HCT116 (cell line): ENCODE results near the gene SYNDIG1. TPM values are rescaled to one million over a fixed set of nuclear protein-coding genes. Genes with fewer than 3 reads are reported as not detected.

Source experiments
- ATAC-seq: fragments of 200-7000 bp; cut with Tn5 transposase; 2 replicates; pipeline ENCODE4 v1.9.1; 2020; ENCODE audit warnings: mild to moderate bottlenecking, moderate library complexity
- BruUV-seq: library from RNA; stranded (reverse); fragments of 400-500 nt; replicated peaks from 2 replicates; lab custom pipeline; 2021; lab: Mats Ljungman, UMichigan
- CTCF ChIA-PET: fragments of 300-600 bp; sonication (Branson Sonifier 250); formaldehyde crosslinking; loops from one replicate; lab custom pipeline; 2021; ENCODE audit warnings: antibody characterized with exemption; lab: Charles Lee
- POLR2A ChIA-PET: fragments of 300-600, 350-600 bp; sonication (Branson Sonifier 250); formaldehyde crosslinking; loops from one replicate; lab custom pipeline; 2021; ENCODE audit warnings: antibody characterized with exemption; lab: Charles Lee
- RAD21 ChIA-PET, 2 experiments: fragments of 300-600 bp; sonication (Branson Sonifier 250); formaldehyde crosslinking; loops; one replicate each; lab custom pipeline; 2023; ENCODE audit warnings: low total read pairs in 2 of 2; ENCODE audit not compliant: uncharacterized antibody in 2 of 2, unreplicated experiment in 2 of 2, low non-redundant PET in 1 of 2; lab: Charles Lee
- DNase-seq: peaks from one replicate; pipeline ENCODE4 v3.0.0-alpha.2; 2010; ENCODE audit warnings: low read depth, low spot score
- H2AFZ ChIP-seq: fragments of 200-600 bp; shearing (Covaris generic), sonication (generic); 2 replicates; pipeline ENCODE4 v1.6.1; 2017; ENCODE audit warnings: low read depth, mixed run types, mixed read lengths, antibody characterized with exemption, low read length; ENCODE audit not compliant: poor library complexity, severe bottlenecking
- H3K27ac ChIP-seq: 2 replicates; pipeline ENCODE4 v1.5.1; 2012; ENCODE audit warnings: low read depth, low read length
- H3K27me3 ChIP-seq: fragments of 200-600 bp; sonication (generic); 2 replicates; pipeline ENCODE4 v1.6.1; 2016; ENCODE audit warnings: mixed run types, low read length, mixed read lengths; ENCODE audit not compliant: insufficient read depth
- H3K36me3 ChIP-seq, 2 experiments: fragments of 200-500 bp in 1 of 2; fragments of 200-600 bp in 1 of 2; sonication (Bioruptor generic) in 1 of 2; sonication (generic) in 1 of 2; 2 replicates each; pipeline versions ENCODE4 v1.5.1 to v1.6.1; 2014 to 2016; ENCODE audit warnings: low read length in 2 of 2, inconsistent platforms in 1 of 2, mixed read lengths in 1 of 2, mixed run types in 1 of 2; ENCODE audit not compliant: insufficient read depth in 2 of 2, control insufficient read depth in 1 of 2
- H3K4me1 ChIP-seq, 2 experiments: fragments of 200-600 bp in 1 of 2; sonication (generic) in 1 of 2; 2 replicates each; pipeline versions ENCODE4 v1.5.1 to v1.6.1; 2012 to 2017; ENCODE audit warnings: low read length in 2 of 2, inconsistent platforms in 1 of 2, mild to moderate bottlenecking in 1 of 2, mixed read lengths in 1 of 2, mixed run types in 1 of 2, moderate library complexity in 1 of 2; ENCODE audit not compliant: insufficient read depth in 2 of 2, control insufficient read depth in 1 of 2
- H3K4me2 ChIP-seq: fragments of 200-600 bp; sonication (generic); 2 replicates; pipeline ENCODE4 v1.6.1; 2017; ENCODE audit warnings: mixed run types, low read length, mixed read lengths
- H3K4me3 ChIP-seq, 2 experiments: fragments of 200-600 bp in 1 of 2; sonication (generic) in 1 of 2; replicated peaks in 1 of 2; 2 replicates each; pipeline ENCODE4 v1.5.1; 2011 to 2016; ENCODE audit warnings: low read length in 2 of 2, control low read depth in 1 of 2, low read depth in 1 of 2, mild to moderate bottlenecking in 1 of 2, mixed read lengths in 1 of 2, mixed run types in 1 of 2
- H3K79me2 ChIP-seq: fragments of 200-600 bp; sonication (generic); 2 replicates; pipeline ENCODE4 v1.6.1; 2017; ENCODE audit warnings: mild to moderate bottlenecking, mixed run types, low read length, moderate library complexity, mixed read lengths; ENCODE audit not compliant: insufficient read depth
- H3K9ac ChIP-seq: fragments of 200-600 bp; sonication (generic); 2 replicates; pipeline ENCODE4 v1.6.1; 2016; ENCODE audit warnings: low read length, mixed read lengths
- H3K9me2 ChIP-seq: fragments of 200-600 bp; sonication (generic), shearing (Covaris generic); 2 replicates; pipeline ENCODE4 v1.6.1; 2017; ENCODE audit warnings: mixed run types, mild to moderate bottlenecking, moderate library complexity; ENCODE audit not compliant: insufficient read depth
- H3K9me3 ChIP-seq, 2 experiments: fragments of 200-500 bp in 1 of 2; fragments of 200-600 bp in 1 of 2; sonication (Bioruptor generic) in 1 of 2; sonication (generic) in 1 of 2; 2 replicates each; pipeline ENCODE4 v1.6.1; 2014 to 2017; ENCODE audit warnings: low read length in 2 of 2, mixed read lengths in 2 of 2, inconsistent platforms in 1 of 2, low read depth in 1 of 2, mild to moderate bottlenecking in 1 of 2, mixed run types in 1 of 2, moderate library complexity in 1 of 2; ENCODE audit not compliant: control insufficient read depth in 1 of 2, insufficient read depth in 1 of 2
- H4K20me1 ChIP-seq: fragments of 200-600 bp; sonication (generic), shearing (Covaris generic); 2 replicates; pipeline ENCODE4 v1.6.1; 2017; ENCODE audit warnings: mixed run types, mild to moderate bottlenecking, moderate library complexity; ENCODE audit not compliant: insufficient read depth
- CBX3 ChIP-seq: IDR thresholded peaks from 2 replicates; pipeline ENCODE4 v1.6.1; 2012; ENCODE audit warnings: low read depth
- EGR1 ChIP-seq: IDR thresholded peaks from 2 replicates; pipeline ENCODE4 v1.6.1; 2012; ENCODE audit warnings: low read depth
- EZH2 ChIP-seq: fragments of 200-600 bp; sonication (generic); IDR thresholded peaks from 2 replicates; pipeline ENCODE4 v1.6.1; 2017; ENCODE audit warnings: antibody characterized with exemption, mixed run types
- EZH2phosphoT487 ChIP-seq: fragments of 200-600 bp; IDR thresholded peaks from 2 replicates; pipeline ENCODE4 v1.6.1; 2018; ENCODE audit warnings: antibody characterized with exemption, borderline replicate concordance
- MAX ChIP-seq: IDR thresholded peaks from 2 replicates; pipeline ENCODE4 v1.6.1; 2012
- SP1 ChIP-seq: IDR thresholded peaks from 2 replicates; pipeline ENCODE4 v1.6.1; 2012; ENCODE audit warnings: low read depth
- TCF7L2 ChIP-seq: IDR thresholded peaks from 2 replicates; pipeline ENCODE4 v1.7.0; 2011; ENCODE audit warnings: borderline replicate concordance, inconsistent platforms; ENCODE audit not compliant: insufficient read depth, insufficient read length; ENCODE audit errors: extremely low read depth
- YY1 ChIP-seq: IDR thresholded peaks from 2 replicates; pipeline ENCODE4 v1.6.1; 2011; ENCODE audit warnings: low read length, low read depth, moderate library complexity, mild to moderate bottlenecking; ENCODE audit not compliant: insufficient replicate concordance; ENCODE audit errors: extremely low read depth
- ZBTB33 ChIP-seq: IDR thresholded peaks from 2 replicates; pipeline ENCODE4 v1.6.1; 2011; ENCODE audit warnings: mild to moderate bottlenecking, low read length, moderate library complexity; ENCODE audit not compliant: insufficient replicate concordance; ENCODE audit errors: extremely low read depth
- ZFX ChIP-seq: fragments of 450-650 bp; IDR thresholded peaks from 2 replicates; pipeline ENCODE4 v1.6.1; 2017
- ZNF274 ChIP-seq: fragments of 200-500 bp; sonication (Bioruptor generic); IDR thresholded peaks from 2 replicates; pipeline ENCODE4 v1.6.1; 2014; ENCODE audit warnings: mild to moderate bottlenecking, low read depth, low read length, inconsistent platforms
- intact Hi-C: fragments of 100-400 bp; cut with micrococcal nuclease; formaldehyde crosslinking; loops from 2 replicates; pipeline ENCODE4 v1.10.0; 2022
- total RNA-seq: library from RNA; stranded (reverse); gene quantifications from one replicate; pipeline ENCODE4 v1.2.1, GENCODE V29; 2021; ENCODE audit not compliant: unreplicated experiment
- TF ChIP-seq, protein P1 (sequence below): IDR thresholded peaks from 2 replicates; pipeline ENCODE4 v1.6.1; 2012; ENCODE audit warnings: low read depth

The SYNDIG1 gene
- total RNA-seq, 1 experiment from 2014 or later = not detected

DNA sequence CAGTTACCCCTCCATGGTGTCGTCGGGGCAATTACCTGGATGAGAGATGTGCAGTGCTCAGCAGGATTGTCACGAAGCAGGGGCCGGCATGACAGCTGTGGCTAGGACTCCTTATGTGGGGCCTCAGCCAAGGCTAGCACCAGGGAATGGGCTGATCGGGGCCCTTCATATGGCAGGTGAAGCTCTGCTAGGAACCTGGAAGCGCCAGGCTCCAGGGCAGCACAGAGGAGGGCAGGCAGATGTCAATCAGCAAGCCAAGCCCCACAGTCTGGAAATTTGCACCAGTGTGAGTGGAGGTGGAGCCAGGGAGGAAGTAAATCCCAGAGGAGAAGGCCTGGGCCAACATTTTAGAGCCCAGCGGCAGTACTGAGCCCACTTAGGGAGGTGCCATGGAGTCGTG lies 21.2 kb downstream of the SYNDIG1 start:
- Histone ChIP-seq H3K27ac (no peak overlapping the region), H3K4me2 (no peak overlapping the region), H3K4me1 (no peaks in the 10 kb centered on the region), H3K4me3 (no peak overlapping the region), H3K9ac (no peak overlapping the region), H2AFZ (no peak overlapping the region), H3K36me3 (no peaks in the 10 kb centered on the region), H3K27me3 (no peaks in the 10 kb centered on the region), H3K9me2 (no peaks in the 10 kb centered on the region), H3K9me3 (no peaks in the 10 kb centered on the region), H4K20me1 (no peaks in the 10 kb centered on the region), H3K79me2 (no peaks in the 10 kb centered on the region)
- BruUV-seq = no TSS peak
- ChIA-PET RAD21 (no interaction called here), POLR2A (no interaction called here), CTCF (no interaction called here)
- ATAC-seq (no peak), DNase-seq (no peak)
- intact Hi-C loops = no loop called here
- TF ChIP-seq ZNF274 (no peak), EGR1 (no peak)

- H3K4me3 ChIP-seq = no peak overlapping the region
- H2AFZ ChIP-seq = no peak overlapping the region
- intact Hi-C loops = no loop called here
- H3K27me3 ChIP-seq = no peaks in the 10 kb centered on the region
- H3K9me3 ChIP-seq = no peaks in the 10 kb centered on the region
- H3K4me2 ChIP-seq = no peak overlapping the region
- no peaks in the 10 kb centered on the region for H4K20me1 ChIP-seq
- no peaks in the 10 kb centered on the region for H3K36me3 ChIP-seq
- H3K4me1 ChIP-seq = no peaks in the 10 kb centered on the region
- RAD21 ChIA-PET = no interaction called here
- H3K9ac ChIP-seq = no peak overlapping the region
- POLR2A ChIA-PET = no interaction called here
- TF ChIP-seq ZNF274 (no peak), MAX (no peak), EZH2 (no peak), TCF7L2 (no peak), CBX3 (no peak), SP1 (no peak), YY1 (no peak), ZFX (no peak), EGR1 (no peak), ZBTB33 (no peak), EZH2phosphoT487 (no peak)
- TF ChIP-seq, protein P1, sequence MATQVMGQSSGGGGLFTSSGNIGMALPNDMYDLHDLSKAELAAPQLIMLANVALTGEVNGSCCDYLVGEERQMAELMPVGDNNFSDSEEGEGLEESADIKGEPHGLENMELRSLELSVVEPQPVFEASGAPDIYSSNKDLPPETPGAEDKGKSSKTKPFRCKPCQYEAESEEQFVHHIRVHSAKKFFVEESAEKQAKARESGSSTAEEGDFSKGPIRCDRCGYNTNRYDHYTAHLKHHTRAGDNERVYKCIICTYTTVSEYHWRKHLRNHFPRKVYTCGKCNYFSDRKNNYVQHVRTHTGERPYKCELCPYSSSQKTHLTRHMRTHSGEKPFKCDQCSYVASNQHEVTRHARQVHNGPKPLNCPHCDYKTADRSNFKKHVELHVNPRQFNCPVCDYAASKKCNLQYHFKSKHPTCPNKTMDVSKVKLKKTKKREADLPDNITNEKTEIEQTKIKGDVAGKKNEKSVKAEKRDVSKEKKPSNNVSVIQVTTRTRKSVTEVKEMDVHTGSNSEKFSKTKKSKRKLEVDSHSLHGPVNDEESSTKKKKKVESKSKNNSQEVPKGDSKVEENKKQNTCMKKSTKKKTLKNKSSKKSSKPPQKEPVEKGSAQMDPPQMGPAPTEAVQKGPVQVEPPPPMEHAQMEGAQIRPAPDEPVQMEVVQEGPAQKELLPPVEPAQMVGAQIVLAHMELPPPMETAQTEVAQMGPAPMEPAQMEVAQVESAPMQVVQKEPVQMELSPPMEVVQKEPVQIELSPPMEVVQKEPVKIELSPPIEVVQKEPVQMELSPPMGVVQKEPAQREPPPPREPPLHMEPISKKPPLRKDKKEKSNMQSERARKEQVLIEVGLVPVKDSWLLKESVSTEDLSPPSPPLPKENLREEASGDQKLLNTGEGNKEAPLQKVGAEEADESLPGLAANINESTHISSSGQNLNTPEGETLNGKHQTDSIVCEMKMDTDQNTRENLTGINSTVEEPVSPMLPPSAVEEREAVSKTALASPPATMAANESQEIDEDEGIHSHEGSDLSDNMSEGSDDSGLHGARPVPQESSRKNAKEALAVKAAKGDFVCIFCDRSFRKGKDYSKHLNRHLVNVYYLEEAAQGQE = no peak
- H3K9me2 ChIP-seq = no peaks in the 10 kb centered on the region
- no peak for ATAC-seq
- no peak for DNase-seq
- H3K27ac ChIP-seq = no peak overlapping the region
- CTCF ChIA-PET = no interaction called here
- no peaks in the 10 kb centered on the region for H3K79me2 ChIP-seq
- no TSS peak for BruUV-seq
Observed at GRCh38 chr20:24491041-24491756, 21.8 kb downstream of the SYNDIG1 start.
